Subcutaneous adipose tissue (tissue), 4 donors: ENCODE results near the gene TRIM67. TPM values are rescaled to one million over a fixed set of nuclear protein-coding genes. Genes with fewer than 3 reads are reported as not detected.

Source experiments
- CTCF ChIP-seq: fragments of 450-650 bp; IDR thresholded peaks from one replicate; pipeline ENCODE4 v1.5.1; 2016; ENCODE audit warnings: low read depth, mild to moderate bottlenecking, control low read depth, antibody characterized with exemption, moderate library complexity
- total RNA-seq, 4 donors: library from RNA; depleted of rRNA; stranded (reverse); fragments of >200 nt; gene quantifications; one replicate each; pipeline ENCODE4 v1.1.0, GENCODE V29; 2016

Gene TRIM67
- total RNA-seq, 4 donors from 2014 or later: under 0.01 to 1.3 (median 0.25) TPM

DNA sequence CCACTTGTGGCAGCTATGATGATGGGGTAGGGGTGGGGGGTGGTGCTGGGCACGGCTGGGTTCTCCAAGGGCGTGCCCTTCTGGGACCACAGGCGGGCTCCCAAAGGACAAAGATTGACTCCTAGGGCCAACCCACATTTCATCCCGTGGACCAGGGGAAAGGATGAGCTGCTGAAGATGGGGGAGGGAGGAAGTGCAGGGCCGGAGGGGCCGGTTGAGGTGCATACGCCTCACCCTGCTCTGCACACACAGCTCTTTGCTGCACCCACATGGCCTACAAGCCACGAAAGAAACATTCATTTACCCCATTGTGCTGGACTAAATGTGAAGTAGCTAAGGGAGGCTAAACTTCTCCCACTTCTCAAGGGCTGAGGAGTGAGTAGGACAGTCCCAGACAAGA lies 45.0 kb downstream of the TRIM67 start:
- TF ChIP-seq CTCF: no peak

GRCh38 chr1:231207437-231207836 lies 45.6 kb downstream of the TRIM67 start:
- no peak for TF ChIP-seq CTCF

DNA sequence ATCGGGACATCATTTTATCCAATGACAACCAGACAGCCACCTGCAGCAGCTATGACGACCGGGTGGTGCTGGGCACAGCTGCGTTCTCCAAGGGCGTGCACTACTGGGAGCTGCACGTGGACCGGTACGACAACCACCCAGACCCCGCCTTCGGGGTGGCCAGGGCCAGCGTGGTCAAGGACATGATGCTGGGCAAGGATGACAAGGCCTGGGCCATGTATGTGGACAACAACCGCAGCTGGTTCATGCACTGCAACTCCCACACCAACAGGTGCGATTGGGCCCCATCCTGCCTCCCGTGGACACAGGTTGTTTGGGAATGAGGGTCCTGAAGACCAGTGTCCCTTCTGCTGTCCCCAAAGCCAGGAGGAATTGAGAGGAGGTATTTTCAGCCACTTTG lies 47.1 kb downstream of the TRIM67 start:
- TF ChIP-seq CTCF: no peak

DNA sequence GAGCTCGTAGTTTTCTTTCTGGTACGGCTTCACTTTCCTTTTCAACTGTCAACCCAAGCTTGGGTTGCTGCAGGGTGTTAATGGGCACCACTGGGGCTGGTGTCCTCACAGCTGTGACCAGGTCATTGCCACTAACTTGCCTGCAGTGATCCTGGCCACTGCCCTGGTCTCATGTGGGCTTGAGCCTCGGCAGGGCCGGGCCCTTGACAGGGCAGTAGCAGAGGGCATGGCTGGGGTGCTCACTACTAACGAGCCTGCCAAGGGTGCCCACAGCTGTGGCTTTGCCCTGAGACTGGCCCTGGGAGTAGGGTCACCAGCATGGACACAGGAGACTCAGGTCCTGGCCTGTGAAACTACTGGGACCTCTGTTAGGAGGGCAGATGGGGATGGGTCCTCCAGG lies 47.7 kb downstream of the TRIM67 start:
- TF ChIP-seq CTCF: no peak

- no peak for TF ChIP-seq CTCF
These were observed 48.3 kb downstream of the TRIM67 start for GRCh38 chr1:231210126-231210525.

GRCh38 chr1:231211005-231211857 lies 49.4 kb downstream of the TRIM67 start:
- no peak for TF ChIP-seq CTCF

GRCh38 chr1:231213831-231214573 lies 52.1 kb downstream of the TRIM67 start:
- TF ChIP-seq CTCF: no peak
